GM12865 (cell line): ENCODE results near the gene FXR1.

Source experiments
- DNase-seq: peaks from one replicate; pipeline ENCODE4 v3.0.0; 2010; ENCODE audit warnings: low read depth
- H3K4me3 ChIP-seq: 2 replicates; pipeline ENCODE4 v1.5.1; 2011; ENCODE audit warnings: mild to moderate bottlenecking, low read depth, low read length, control low read depth
- CTCF ChIP-seq: IDR thresholded peaks from 2 replicates; pipeline ENCODE4 v1.5.1; 2011; ENCODE audit warnings: low read length, control low read depth, low read depth, inconsistent platforms; ENCODE audit not compliant: insufficient read depth; ENCODE audit errors: missing control alignments

Gene FXR1

GRCh38 chr3:180918542-180918941 lies 6.1 kb downstream of the FXR1 start:
- TF ChIP-seq CTCF = no peak

GRCh38 chr3:180922242-180922641 lies 9.8 kb downstream of the FXR1 start:
- no peak for DNase-seq
- no peak for TF ChIP-seq CTCF

More at GRCh38 chr3:180918542-180918941, 6.1 kb downstream of the FXR1 start:
- H3K4me3 ChIP-seq = no peak overlapping the region
- no peak for DNase-seq

GRCh38 chr3:180923561-180923960 lies 11.1 kb downstream of the FXR1 start:
- no peak for TF ChIP-seq CTCF
- no peak for DNase-seq
- H3K4me3 ChIP-seq = no peak overlapping the region

More at GRCh38 chr3:180922242-180922641, 9.8 kb downstream of the FXR1 start:
- no peak overlapping the region for H3K4me3 ChIP-seq

GRCh38 chr3:180926526-180926925 lies 14.1 kb downstream of the FXR1 start:
- DNase-seq = no peak
- no peak overlapping the region for H3K4me3 ChIP-seq
- no peak for TF ChIP-seq CTCF

- no peak overlapping the region for H3K4me3 ChIP-seq
- DNase-seq = no peak
- TF ChIP-seq CTCF = no peak
Measured at GRCh38 chr3:180929376-180929775, 16.9 kb downstream of the FXR1 start.

DNA sequence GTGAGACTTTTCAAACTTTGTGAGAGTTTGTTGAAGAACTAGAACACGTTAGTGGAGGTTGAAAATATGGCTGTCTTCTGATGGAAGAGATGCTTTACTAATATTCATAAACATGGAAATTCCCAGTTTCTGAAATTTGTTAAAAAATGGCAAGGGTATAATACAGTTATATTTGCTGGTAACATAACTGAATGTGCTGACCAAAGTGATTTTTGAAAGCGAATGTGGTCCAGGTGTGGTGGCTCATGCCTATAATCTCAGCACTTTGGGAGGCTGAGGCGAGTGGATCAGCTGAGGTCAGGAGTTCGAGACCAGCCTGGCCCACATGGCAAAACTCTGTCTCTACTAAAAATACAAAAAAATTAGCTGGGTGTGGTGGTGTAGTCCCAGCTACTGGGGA lies 18.1 kb downstream of the FXR1 start:
- TF ChIP-seq CTCF = no peak
- no peak overlapping the region for H3K4me3 ChIP-seq
- no peak for DNase-seq

DNA sequence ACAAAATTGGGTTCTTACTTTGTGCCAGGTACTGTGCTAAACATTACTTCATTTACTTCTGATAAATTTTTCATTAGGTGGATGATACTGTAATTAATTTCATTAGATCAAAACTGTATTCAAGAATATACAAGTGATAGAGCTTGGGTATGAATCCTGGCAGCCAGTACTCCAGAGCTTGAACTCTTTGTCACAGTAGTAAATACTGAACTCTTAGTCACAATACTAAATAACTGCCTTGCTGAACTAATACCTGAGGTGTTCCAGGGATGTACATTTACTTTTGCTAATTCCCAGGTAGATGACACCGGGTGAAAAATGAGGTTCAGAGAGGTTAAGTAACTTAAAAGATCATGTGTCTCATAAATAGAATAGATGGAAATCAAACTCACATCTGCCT lies 20.3 kb downstream of the FXR1 start:
- DNase-seq = no peak
- no peak for TF ChIP-seq CTCF
- H3K4me3 ChIP-seq = no peak overlapping the region
